HepG2 (cell line): ENCODE results near the gene PROK2. TPM values are rescaled to one million over a fixed set of nuclear protein-coding genes. Genes with fewer than 3 reads are reported as not detected.

Experiments
- ATAC-seq: fragments of 200-7000 bp; cut with Tn5 transposase; 3 replicates; pipeline ENCODE4 v1.9.1; 2020; ENCODE audit warnings: mild to moderate bottlenecking, moderate library complexity
- BruUV-seq: library from RNA; stranded (reverse); fragments of 400-500 nt; replicated peaks from 2 replicates; lab custom pipeline; 2021; lab: Mats Ljungman, UMichigan
- CTCF ChIA-PET: fragments of 300-600 bp; formaldehyde crosslinking; extraction: SDS; loops from one replicate; lab custom pipeline; 2021; ENCODE audit warnings: low total read pairs, inconsistent platforms, low intra/inter-chr PET ratio; lab: Yijun Ruan, JAX
- POLR2A ChIA-PET: fragments of 350-600 bp; sonication (Branson Sonifier 250); formaldehyde crosslinking; loops from one replicate; lab custom pipeline; 2020; ENCODE audit warnings: antibody characterized with exemption, inconsistent platforms; lab: Yijun Ruan, JAX
- DNase-seq: peaks from one replicate; pipeline ENCODE4 v3.0.0-alpha.2; 2015; ENCODE audit warnings: low spot score
- FAIRE-seq: peaks from 3 replicates; lab custom pipeline; 2011; peaks lifted over from hg19 to GRCh38; lab: Jason Lieb, UNC
- H2AFZ ChIP-seq: one replicate; pipeline ENCODE4 v1.6.1; 2011; ENCODE audit warnings: low read length, inconsistent platforms
- H3K27ac ChIP-seq: fragments of 300-600 bp; 3 replicates; pipeline ENCODE4 v1.8.0; 2011; ENCODE audit warnings: mixed run types, mild to moderate bottlenecking, mixed read lengths, low read length, inconsistent platforms; ENCODE audit not compliant: insufficient read depth; ENCODE audit errors: extremely low read length
- H3K27me3 ChIP-seq, 2 experiments: fragments of 200-600 bp in 1 of 2; 2 replicates in 1 of 2; 3 replicates in 1 of 2; pipeline versions ENCODE4 v1.6.0 to v1.8.0; 2011; ENCODE audit warnings: low read length in 2 of 2, mild to moderate bottlenecking in 2 of 2, moderate library complexity in 2 of 2, inconsistent platforms in 1 of 2; ENCODE audit not compliant: insufficient read depth in 2 of 2, control insufficient read depth in 1 of 2
- H3K36me3 ChIP-seq, 2 experiments: fragments of 200-600 bp in 1 of 2; replicated peaks in 1 of 2; 2 replicates in 1 of 2; 3 replicates in 1 of 2; pipeline versions ENCODE4 v1.5.1 to v1.8.0; 2011; ENCODE audit warnings: low read length in 2 of 2, inconsistent platforms in 1 of 2; ENCODE audit not compliant: insufficient read depth in 2 of 2, control insufficient read depth in 1 of 2
- H3K4me1 ChIP-seq: 2 replicates; pipeline ENCODE4 v1.5.1; 2012; ENCODE audit warnings: low read length, inconsistent platforms; ENCODE audit not compliant: insufficient read depth
- H3K4me2 ChIP-seq: 2 replicates; pipeline ENCODE4 v1.6.0; 2011; ENCODE audit warnings: low read depth, low read length, inconsistent platforms
- H3K4me3 ChIP-seq, 3 experiments: fragments of 200-600 bp in 1 of 3; sonication (generic), shearing (Covaris generic) in 1 of 3; replicated peaks in 1 of 3; 2 replicates each; pipeline ENCODE4 v1.5.1; 2011 to 2016; ENCODE audit warnings: low read length in 3 of 3, inconsistent platforms in 2 of 3, low read depth in 2 of 3, mild to moderate bottlenecking in 2 of 3, control low read depth in 1 of 3, mixed read lengths in 1 of 3; ENCODE audit not compliant: insufficient read depth in 1 of 3
- H3K79me2 ChIP-seq: one replicate; pipeline ENCODE4 v1.6.1; 2011; ENCODE audit warnings: low read length, inconsistent platforms; ENCODE audit not compliant: insufficient read depth
- H3K9ac ChIP-seq: 2 replicates; pipeline ENCODE4 v1.6.0; 2011; ENCODE audit warnings: mild to moderate bottlenecking, low read depth, low read length, inconsistent platforms; ENCODE audit not compliant: insufficient read depth
- H3K9me3 ChIP-seq: 2 replicates; pipeline ENCODE4 v1.5.1; 2012; ENCODE audit warnings: mild to moderate bottlenecking, low read length
- H4K20me1 ChIP-seq: 2 replicates; pipeline ENCODE4 v1.6.0; 2011; ENCODE audit warnings: inconsistent platforms, mild to moderate bottlenecking, low read length, moderate library complexity; ENCODE audit not compliant: insufficient read depth
- DZIP1 ChIP-seq: sonication (generic); formaldehyde crosslinking; IDR thresholded peaks from 2 replicates; pipeline ENCODE4 v1.5.0; 2020; ENCODE audit warnings: mild to moderate bottlenecking, missing genetic modification reagents
- IRF2 ChIP-seq: IDR thresholded peaks from 2 replicates; pipeline ENCODE4 v1.6.1; 2018; ENCODE audit warnings: missing genetic modification reagents, missing compliant biosample characterization
- REL ChIP-seq: sonication (generic); formaldehyde crosslinking; conservative IDR thresholded peaks from 2 replicates; pipeline ENCODE4 v1.8.0; 2022; ENCODE audit warnings: mild to moderate bottlenecking, missing genetic modification reagents, moderate library complexity
- RFXANK ChIP-seq: IDR thresholded peaks from 2 replicates; pipeline ENCODE4 v1.6.1; 2016
- SALL1 ChIP-seq: sonication (generic); formaldehyde crosslinking; IDR thresholded peaks from 2 replicates; pipeline ENCODE4 v1.8.0; 2022; ENCODE audit warnings: mild to moderate bottlenecking, missing genetic modification reagents
- SATB2 ChIP-seq: sonication (generic); formaldehyde crosslinking; IDR thresholded peaks from 2 replicates; pipeline ENCODE4 v1.5.0; 2020; ENCODE audit warnings: missing genetic modification reagents
- SIN3B ChIP-seq: fragments of 150-350 bp; IDR thresholded peaks from 2 replicates; pipeline ENCODE4 v1.6.1; 2014; ENCODE audit warnings: low read length
- SIX4 ChIP-seq: sonication (generic); formaldehyde crosslinking; IDR thresholded peaks from 2 replicates; pipeline ENCODE4 v1.4.0; 2020; ENCODE audit warnings: missing genetic modification reagents
- TOPORS ChIP-seq: sonication (generic); formaldehyde crosslinking; IDR thresholded peaks from 2 replicates; pipeline ENCODE4 v1.8.0; 2023; ENCODE audit warnings: mild to moderate bottlenecking, missing genetic modification reagents
- ZNF329 ChIP-seq: sonication (generic); formaldehyde crosslinking; IDR thresholded peaks from 2 replicates; pipeline ENCODE4 v1.9.0; 2021; ENCODE audit warnings: low read depth, mild to moderate bottlenecking, missing genetic modification reagents
- ZNF331 ChIP-seq: sonication (generic); formaldehyde crosslinking; IDR thresholded peaks from 2 replicates; pipeline ENCODE4 v1.4.0; 2020; ENCODE audit warnings: missing genetic modification reagents
- ZNF451 ChIP-seq: sonication (generic); formaldehyde crosslinking; IDR thresholded peaks from 2 replicates; pipeline ENCODE4 v1.5.0; 2020; ENCODE audit warnings: mild to moderate bottlenecking, missing genetic modification reagents
- ZNF749 ChIP-seq: sonication (generic); formaldehyde crosslinking; IDR thresholded peaks from 2 replicates; pipeline ENCODE4 v1.8.0; 2022; ENCODE audit warnings: mild to moderate bottlenecking, missing genetic modification reagents, moderate library complexity, borderline replicate concordance
- ZNF772 ChIP-seq: sonication (generic); formaldehyde crosslinking; IDR thresholded peaks from 2 replicates; pipeline ENCODE4 v1.5.0; 2020; ENCODE audit warnings: mild to moderate bottlenecking, missing genetic modification reagents
- WGBS: methylation state at CpG from one replicate; pipeline ENCODE4 v1.1.6; 2017; ENCODE audit warnings: low lambda C conversion rate; 5-methylcytosine and 5-hydroxymethylcytosine counted together
- in situ Hi-C: cut with HindIII; loops from 2 replicates; pipeline ENCODE4 v1.10.0; 2017; ENCODE audit warnings: low pct_unique_long_range_greater_than_20kb; ENCODE audit not compliant: extremely low pct_ligation_motif_present
- intact Hi-C: fragments of 100-400 bp; cut with micrococcal nuclease; formaldehyde crosslinking; loops from one replicate; pipeline ENCODE4 v1.10.0; 2022; ENCODE audit not compliant: unreplicated experiment
- polyA plus RNA-seq, 8 experiments: library from polyadenylated mRNA; depleted of rRNA in 3 of 8; stranded (reverse) in 7 of 8; unstranded in 1 of 8; fragments of >200 nt; fragmentation: Illumina TruSeq in 4 of 8; extraction: Trizol in 4 of 8; gene quantifications; 2 replicates each; pipeline versions ENCODE4 v1.2.1 to v1.2.3, GENCODE V29; 2011 to 2016; ENCODE audit warnings: low read depth in 4 of 8, missing spikeins in 1 of 8, mixed read lengths in 1 of 8; ENCODE audit not compliant: insufficient read depth in 1 of 8
- total RNA-seq, 5 experiments: library from RNA; depleted of rRNA; stranded (reverse); fragments of >200 nt; fragmentation: Illumina TruSeq; extraction: Trizol; gene quantifications; 2 replicates each; pipeline ENCODE4 v1.2.3, GENCODE V29; 2016; ENCODE audit warnings: low read depth in 1 of 5
- TF ChIP-seq, protein P1 (sequence below): sonication (generic); formaldehyde crosslinking; conservative IDR thresholded peaks from 2 replicates; pipeline ENCODE4 v1.4.0; 2020; ENCODE audit warnings: mild to moderate bottlenecking, missing genetic modification reagents, moderate library complexity

PROK2 gene
- total and polyA plus RNA-seq, 2 of the 13 experiments (the other 11 are each of a cell fraction or from before 2014, with no cell fraction given): not detected

DNA sequence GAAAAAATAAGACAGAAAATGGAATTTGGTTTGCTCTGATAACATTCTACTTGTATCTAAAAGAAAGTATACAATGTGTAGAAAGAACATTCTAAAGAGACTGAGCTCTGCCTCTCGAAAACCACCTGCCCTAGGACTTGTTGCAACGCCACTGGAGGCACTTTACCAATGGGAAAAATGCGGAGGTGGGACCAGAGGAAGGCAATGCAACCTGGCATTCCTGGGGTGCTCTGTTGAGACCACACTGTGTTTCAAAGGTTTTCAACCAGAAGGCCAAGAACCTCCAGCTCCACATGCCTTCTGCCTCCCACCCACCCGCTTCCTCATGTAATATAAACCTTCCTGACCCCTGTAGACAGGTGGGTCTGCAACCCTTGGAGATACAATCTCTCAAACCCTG lies 4.5 kb downstream of the PROK2 start (continued):
- TF ChIP-seq DZIP1 (CRISPR knock-in tag) (no peak), ZNF749 (no peak), ZNF329 (CRISPR knock-in tag) (no peak), SALL1 (CRISPR knock-in tag) (no peak), RFXANK (CRISPR knock-in tag) (no peak)

- TF ChIP-seq REL (no peak), SIX4 (CRISPR knock-in tag) (no peak), TOPORS (CRISPR knock-in tag) (no peak), SIN3B (no peak), ZNF772 (CRISPR knock-in tag) (no peak), SATB2 (CRISPR knock-in tag) (no peak), ZNF331 (no peak), ZNF451 (CRISPR knock-in tag) (no peak), IRF2 (CRISPR knock-in tag) (no peak)
- TF ChIP-seq, protein P1, sequence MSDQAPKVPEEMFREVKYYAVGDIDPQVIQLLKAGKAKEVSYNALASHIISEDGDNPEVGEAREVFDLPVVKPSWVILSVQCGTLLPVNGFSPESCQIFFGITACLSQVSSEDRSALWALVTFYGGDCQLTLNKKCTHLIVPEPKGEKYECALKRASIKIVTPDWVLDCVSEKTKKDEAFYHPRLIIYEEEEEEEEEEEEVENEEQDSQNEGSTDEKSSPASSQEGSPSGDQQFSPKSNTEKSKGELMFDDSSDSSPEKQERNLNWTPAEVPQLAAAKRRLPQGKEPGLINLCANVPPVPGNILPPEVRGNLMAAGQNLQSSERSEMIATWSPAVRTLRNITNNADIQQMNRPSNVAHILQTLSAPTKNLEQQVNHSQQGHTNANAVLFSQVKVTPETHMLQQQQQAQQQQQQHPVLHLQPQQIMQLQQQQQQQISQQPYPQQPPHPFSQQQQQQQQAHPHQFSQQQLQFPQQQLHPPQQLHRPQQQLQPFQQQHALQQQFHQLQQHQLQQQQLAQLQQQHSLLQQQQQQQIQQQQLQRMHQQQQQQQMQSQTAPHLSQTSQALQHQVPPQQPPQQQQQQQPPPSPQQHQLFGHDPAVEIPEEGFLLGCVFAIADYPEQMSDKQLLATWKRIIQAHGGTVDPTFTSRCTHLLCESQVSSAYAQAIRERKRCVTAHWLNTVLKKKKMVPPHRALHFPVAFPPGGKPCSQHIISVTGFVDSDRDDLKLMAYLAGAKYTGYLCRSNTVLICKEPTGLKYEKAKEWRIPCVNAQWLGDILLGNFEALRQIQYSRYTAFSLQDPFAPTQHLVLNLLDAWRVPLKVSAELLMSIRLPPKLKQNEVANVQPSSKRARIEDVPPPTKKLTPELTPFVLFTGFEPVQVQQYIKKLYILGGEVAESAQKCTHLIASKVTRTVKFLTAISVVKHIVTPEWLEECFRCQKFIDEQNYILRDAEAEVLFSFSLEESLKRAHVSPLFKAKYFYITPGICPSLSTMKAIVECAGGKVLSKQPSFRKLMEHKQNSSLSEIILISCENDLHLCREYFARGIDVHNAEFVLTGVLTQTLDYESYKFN: no peak
- in situ Hi-C loops: no loop called here
- H4K20me1 ChIP-seq: no peaks in the 10 kb centered on the region
- no peak overlapping the region for H3K27ac ChIP-seq
- H3K9ac ChIP-seq: no peak overlapping the region
- H3K4me1 ChIP-seq: no peaks in the 10 kb centered on the region
- intact Hi-C loops: loop anchor here (10.0 kb wide), 1 partner anchor 385 kb away; no protein-coding TSS in a partner anchor
- no peak overlapping the region for H3K4me2 ChIP-seq
- no peak overlapping the region for H2AFZ ChIP-seq
- H3K27me3 ChIP-seq: peaks cover 0 to 16% of the 10 kb centered on the region in 2 experiments; a peak in 3 of 5 replicates
- FAIRE-seq (no peak), DNase-seq (no peak), ATAC-seq (no peak)
- no TSS peak for BruUV-seq
- no peak overlapping the region for H3K4me3 ChIP-seq
- no peaks in the 10 kb centered on the region for H3K9me3 ChIP-seq
- WGBS: 3% methylated on average over 6 of the region's 6 CpGs
- ChIA-PET CTCF (no interaction called here), POLR2A (no interaction called here)
- no peaks in the 10 kb centered on the region for H3K79me2 ChIP-seq
- H3K36me3 ChIP-seq: no peaks in the 10 kb centered on the region
Measured at GRCh38 chr3:71779674-71780377, 5.1 kb downstream of the PROK2 start.
